Measurements from ENCODE around the gene EIF3L.

Gene EIF3L

DNA sequence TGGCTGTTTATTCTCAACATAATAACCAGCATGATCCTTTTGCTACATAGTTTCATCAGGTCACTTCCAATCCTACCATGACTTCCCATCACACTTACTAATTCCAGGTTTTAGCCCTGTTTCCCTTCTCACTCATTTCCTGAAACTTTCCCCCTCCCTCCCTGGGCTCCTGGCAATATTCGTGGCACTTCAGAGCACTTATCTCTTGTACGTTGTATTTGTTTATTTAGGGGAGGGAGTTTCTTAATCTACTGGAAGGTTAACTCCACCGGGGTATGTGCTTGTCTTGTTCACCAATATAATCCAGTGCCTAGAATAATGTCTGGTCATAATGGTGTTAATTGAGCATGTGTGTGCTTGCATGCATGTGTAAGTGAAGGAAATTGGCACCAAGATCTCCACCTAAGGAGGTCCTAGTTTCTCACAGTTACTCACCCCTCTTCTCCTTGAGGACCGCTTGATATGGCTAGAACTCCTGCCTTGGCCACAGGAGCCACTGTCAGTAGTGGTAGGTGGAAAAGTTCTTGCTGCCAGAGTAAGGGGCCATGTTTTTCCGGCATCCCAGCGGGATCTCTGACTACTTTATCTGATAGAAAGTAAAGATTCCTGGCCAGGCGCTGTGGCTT, 11.7 kb downstream of the EIF3L start:
- no peak for DNase-seq (ENCODE audit: low read depth in 1 of 2, low spot score in 1 of 2)

GRCh38 chr22:37862570-37863325, 13.5 kb downstream of the EIF3L start:
- Histone ChIP-seq H3K27me3 (ENCODE audit: insufficient read depth, poor library complexity, severe bottlenecking) (no peaks in the 10 kb centered on the region), H3K27ac (replicated peaks) (no peak overlapping the region), H3K4me3 (replicated peaks; ENCODE audit: insufficient read depth, low read length) (no peak overlapping the region)
- no peak for DNase-seq (ENCODE audit: low read depth in 1 of 2, low spot score in 1 of 2)
- TF ChIP-seq, protein P1, sequence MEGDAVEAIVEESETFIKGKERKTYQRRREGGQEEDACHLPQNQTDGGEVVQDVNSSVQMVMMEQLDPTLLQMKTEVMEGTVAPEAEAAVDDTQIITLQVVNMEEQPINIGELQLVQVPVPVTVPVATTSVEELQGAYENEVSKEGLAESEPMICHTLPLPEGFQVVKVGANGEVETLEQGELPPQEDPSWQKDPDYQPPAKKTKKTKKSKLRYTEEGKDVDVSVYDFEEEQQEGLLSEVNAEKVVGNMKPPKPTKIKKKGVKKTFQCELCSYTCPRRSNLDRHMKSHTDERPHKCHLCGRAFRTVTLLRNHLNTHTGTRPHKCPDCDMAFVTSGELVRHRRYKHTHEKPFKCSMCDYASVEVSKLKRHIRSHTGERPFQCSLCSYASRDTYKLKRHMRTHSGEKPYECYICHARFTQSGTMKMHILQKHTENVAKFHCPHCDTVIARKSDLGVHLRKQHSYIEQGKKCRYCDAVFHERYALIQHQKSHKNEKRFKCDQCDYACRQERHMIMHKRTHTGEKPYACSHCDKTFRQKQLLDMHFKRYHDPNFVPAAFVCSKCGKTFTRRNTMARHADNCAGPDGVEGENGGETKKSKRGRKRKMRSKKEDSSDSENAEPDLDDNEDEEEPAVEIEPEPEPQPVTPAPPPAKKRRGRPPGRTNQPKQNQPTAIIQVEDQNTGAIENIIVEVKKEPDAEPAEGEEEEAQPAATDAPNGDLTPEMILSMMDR (IDR thresholded peaks at IDR 0.05; ENCODE audit: insufficient read depth, low read length), result no peak

More for the DNA sequence above, 11.7 kb downstream of the EIF3L start:
- TF ChIP-seq POLR2AphosphoS5 (IDR thresholded peaks at IDR 0.05; ENCODE audit: low read depth) (no peak), REST (IDR thresholded peaks at IDR 0.05; ENCODE audit: insufficient replicate concordance, low read depth) (no peak), SPI1 (IDR thresholded peaks at IDR 0.05; ENCODE audit: borderline replicate concordance, low read depth) (no peak), GABPA (IDR thresholded peaks at IDR 0.05; ENCODE audit: low read depth) (no peak)
- TF ChIP-seq, protein P1 (IDR thresholded peaks at IDR 0.05; ENCODE audit: insufficient read depth, low read length), result no peak
- no peak overlapping the region for H3K4me3 ChIP-seq (replicated peaks; ENCODE audit: insufficient read depth, low read length)
- H3K27ac ChIP-seq (replicated peaks), result no peak overlapping the region
- H3K27me3 ChIP-seq (ENCODE audit: insufficient read depth, poor library complexity, severe bottlenecking), result no peaks in the 10 kb centered on the region

DNA sequence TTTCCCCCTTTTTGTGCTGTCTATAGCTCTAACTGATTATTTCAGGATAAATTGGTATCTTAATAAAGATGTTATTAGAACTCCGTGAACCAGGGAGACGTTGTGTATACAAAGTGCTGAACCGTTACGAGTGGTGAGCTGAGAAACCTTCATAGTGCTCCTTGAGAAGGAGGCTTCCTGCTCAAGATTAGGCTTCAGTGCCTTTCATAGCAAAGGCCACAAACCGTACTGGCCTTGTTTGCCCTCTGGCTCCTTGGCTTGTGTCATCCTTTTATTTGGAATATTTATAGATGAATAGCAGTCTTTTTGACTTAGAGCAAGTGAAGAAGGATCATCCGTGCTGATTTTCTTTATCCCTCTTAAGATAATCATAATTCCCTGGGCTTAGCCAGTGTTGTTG, 16.3 kb downstream of the EIF3L start:
- no peaks in the 10 kb centered on the region for H3K27me3 ChIP-seq (ENCODE audit: insufficient read depth, poor library complexity, severe bottlenecking)
- H3K27ac ChIP-seq (replicated peaks), result no peak overlapping the region
- TF ChIP-seq GABPA (IDR thresholded peaks at IDR 0.05; ENCODE audit: low read depth), result no peak
- no peak for TF ChIP-seq SPI1 (IDR thresholded peaks at IDR 0.05; ENCODE audit: borderline replicate concordance, low read depth)
- no peak for TF ChIP-seq REST (IDR thresholded peaks at IDR 0.05; ENCODE audit: insufficient replicate concordance, low read depth)
- TF ChIP-seq, protein P1 (IDR thresholded peaks at IDR 0.05; ENCODE audit: insufficient read depth, low read length), result no peak
- no peak for TF ChIP-seq POLR2AphosphoS5 (IDR thresholded peaks at IDR 0.05; ENCODE audit: low read depth)
- no peak for DNase-seq (ENCODE audit: low read depth in 1 of 2, low spot score in 1 of 2)
- no peak overlapping the region for H3K4me3 ChIP-seq (replicated peaks; ENCODE audit: insufficient read depth, low read length)
